Measurements from ENCODE around the gene TFRC.
"Not testable (repeated sequence)": the region's sequence is repeated elsewhere in the genome, so short reads cannot be mapped to it uniquely, and the experiment has no call there.

TFRC gene

DNA sequence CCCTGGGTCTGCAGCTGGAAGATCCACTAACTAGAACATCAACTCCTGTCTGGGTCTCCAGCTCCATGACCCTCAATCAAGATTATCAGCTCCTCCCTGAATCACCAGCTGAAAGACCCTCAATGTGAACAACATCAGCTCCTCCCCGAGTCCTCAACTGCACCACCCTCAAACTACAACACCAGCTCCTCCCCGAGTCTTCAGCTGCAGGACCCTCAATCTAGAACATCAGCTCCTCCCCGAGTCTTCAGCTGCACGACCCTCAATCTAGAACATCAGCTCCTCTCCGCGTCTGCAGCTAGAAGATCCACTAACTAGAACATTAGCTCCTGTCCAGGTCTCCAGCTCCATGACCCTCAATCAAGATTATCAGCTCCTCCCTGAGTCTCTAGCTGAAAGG lies 79.2 kb downstream of the TFRC start:
- not testable (repeated sequence) for DNase-seq

DNA sequence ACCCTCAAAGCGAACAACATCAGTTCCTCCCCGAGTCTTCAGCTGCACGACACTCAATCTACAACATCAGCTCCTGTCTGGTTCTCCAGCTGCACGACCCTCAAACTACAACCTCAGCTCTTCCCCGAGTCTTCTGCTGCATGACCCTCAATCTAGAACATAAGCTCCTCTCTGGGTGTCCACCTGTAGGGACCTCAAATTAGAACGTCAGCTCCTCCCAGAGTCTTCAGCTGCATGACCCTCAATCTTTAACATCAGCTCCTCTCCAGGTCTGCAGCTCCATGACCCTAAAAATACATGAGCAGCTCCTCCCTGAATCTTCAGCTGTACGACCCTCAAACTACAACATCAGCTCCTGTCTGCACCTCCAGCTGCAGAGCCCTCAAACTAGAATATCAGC lies 80.7 kb downstream of the TFRC start:
- DNase-seq = not testable (repeated sequence)

DNA sequence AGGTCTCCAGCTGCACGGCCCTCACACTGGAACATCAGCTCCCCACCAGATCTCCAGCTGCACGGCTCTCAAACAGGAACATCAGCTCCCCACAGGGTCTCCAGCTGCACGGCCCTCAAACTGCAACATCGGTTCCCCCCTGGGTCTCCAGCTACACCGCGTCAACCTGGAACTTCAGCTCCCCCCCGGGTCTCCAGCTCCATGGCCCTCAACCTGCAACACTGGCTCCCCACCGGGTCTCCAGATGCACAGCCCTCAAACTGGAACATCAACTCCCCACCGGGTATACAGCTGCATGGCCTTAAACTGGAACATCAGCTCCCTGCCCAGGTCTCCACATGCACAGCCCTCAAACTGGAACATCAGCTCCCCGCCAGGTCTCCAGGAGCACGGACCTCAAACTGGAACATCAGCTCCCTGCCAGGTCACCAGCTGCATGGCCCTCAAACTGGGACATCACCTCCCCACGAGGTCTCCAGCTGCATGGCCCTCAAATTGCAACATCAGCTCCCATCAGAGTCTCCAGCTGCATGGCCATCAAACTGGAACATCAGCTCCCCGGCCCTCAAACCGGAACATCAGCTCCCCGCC lies 81.4 kb downstream of the TFRC start:
- not testable (repeated sequence) for DNase-seq

DNA sequence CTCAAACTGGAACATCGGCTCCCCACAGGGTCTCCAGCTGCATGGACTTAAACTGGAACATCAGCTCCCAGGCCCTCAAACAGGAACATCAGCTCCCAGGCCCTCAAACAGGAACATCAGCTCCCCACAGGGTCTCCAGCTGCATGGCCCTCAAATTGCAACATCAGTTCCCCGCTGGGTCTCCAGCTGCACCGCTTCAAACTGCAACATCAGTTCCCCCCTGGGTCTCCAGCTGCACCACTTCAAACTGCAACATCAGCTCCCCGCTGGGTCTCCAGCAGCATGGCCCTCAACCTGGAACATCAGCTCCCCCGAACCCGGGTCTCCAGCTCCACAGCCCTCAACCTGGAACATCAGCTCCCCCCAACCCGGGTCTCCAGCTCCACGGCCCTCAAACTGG lies 82.0 kb downstream of the TFRC start:
- DNase-seq = no peak
